ENCODE data around the gene UGGT1. TPM values are rescaled to one million over a fixed set of nuclear protein-coding genes. Genes with fewer than 3 reads are reported as not detected.

UGGT1 gene
- total and polyA plus RNA-seq, 2 donors (not counting 3 experiments of a cell fraction or from before 2014, with no cell fraction given): 27.6 to 83.2 TPM

DNA sequence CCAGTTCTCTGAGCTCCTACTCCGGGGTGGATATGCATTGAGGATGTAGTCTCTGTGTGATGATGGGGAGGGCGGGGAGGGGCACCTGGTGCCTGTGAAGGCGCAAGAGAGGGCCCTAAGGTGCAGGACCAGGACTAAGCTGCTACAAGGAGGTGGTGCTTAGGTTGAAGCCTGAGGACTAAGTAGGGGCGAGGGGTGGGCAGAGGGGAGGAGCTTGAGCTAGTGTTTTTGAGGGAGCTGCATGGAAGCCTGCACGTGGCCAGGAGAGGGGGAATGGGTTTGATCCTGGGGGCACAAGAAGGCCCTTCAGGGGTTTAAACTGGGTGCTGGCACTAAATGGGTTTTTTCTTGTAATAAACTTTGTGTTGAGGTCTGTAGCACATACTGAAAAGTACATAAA, 105.0 kb downstream of the UGGT1 start:
- DNase-seq (ENCODE audit: low read depth, low spot score): no peak
- dilution Hi-C loops (cut with MboI; ENCODE audit: extremely low pct_ligation_motif_present, low sequenced_read_pairs): no loop called here
- H3K4me3 ChIP-seq (replicated peaks in 1 of 3; ENCODE audit: insufficient read depth in 1 of 3, low read depth in 1 of 3, low read length in 3 of 3): peak overlapping the region in 1 of 3 experiments; percentile 37
- TF ChIP-seq MYC (IDR thresholded peaks at IDR 0.05; ENCODE audit: low read depth, low read length) (no peak), EZH2 (IDR thresholded peaks at IDR 0.05; ENCODE audit: borderline replicate concordance, low read depth, low read length, severe bottlenecking) (no peak), POLR2AphosphoS5 (IDR thresholded peaks at IDR 0.05; ENCODE audit: insufficient read depth, low read depth, low read length) (no peak), FOS (IDR thresholded peaks at IDR 0.05; ENCODE audit: borderline replicate concordance, insufficient read depth, low read length) (no peak), GATA2 (IDR thresholded peaks at IDR 0.05; ENCODE audit: insufficient read depth, insufficient read length, low read depth, low read length) (no peak), CTCF (IDR thresholded peaks at IDR 0.05; ENCODE audit: extremely low read depth in 1 of 2, insufficient read depth in 1 of 2, low read depth in 1 of 2, low read length in 2 of 2) (no peak), POLR2A (IDR thresholded peaks at IDR 0.05; ENCODE audit: low read depth, low read length) (no peak), JUN (IDR thresholded peaks at IDR 0.05; ENCODE audit: borderline replicate concordance, insufficient read depth, insufficient read length, low read depth) (no peak)
- TF ChIP-seq, protein P1, sequence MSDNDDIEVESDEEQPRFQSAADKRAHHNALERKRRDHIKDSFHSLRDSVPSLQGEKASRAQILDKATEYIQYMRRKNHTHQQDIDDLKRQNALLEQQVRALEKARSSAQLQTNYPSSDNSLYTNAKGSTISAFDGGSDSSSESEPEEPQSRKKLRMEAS (IDR thresholded peaks at IDR 0.05; ENCODE audit: insufficient read depth, insufficient read length): no peak
- no peaks in the 10 kb centered on the region for H4K20me1 ChIP-seq (replicated peaks; ENCODE audit: control insufficient read depth, extremely low read depth, insufficient read depth, low read length)
- FAIRE-seq: no peak
- no peaks in the 10 kb centered on the region for H3K79me2 ChIP-seq (ENCODE audit: control insufficient read depth, insufficient read depth, low read length)
- peak overlapping the region; percentile 26 for H2AFZ ChIP-seq (ENCODE audit: low read depth, low read length)
- no peaks in the 10 kb centered on the region for H3K27me3 ChIP-seq (ENCODE audit: control insufficient read depth in 2 of 2, insufficient read depth in 2 of 2, low read length in 2 of 2)
- peak overlapping the region; percentile 82 for H3K4me2 ChIP-seq (ENCODE audit: insufficient read depth, low read length)
- BruUV-seq (replicated peaks): no TSS peak
- peak overlapping the region; percentile 51 for H3K9ac ChIP-seq (replicated peaks; ENCODE audit: extremely low read depth, insufficient read depth, low read length)
- no peaks in the 10 kb centered on the region for H3K9me3 ChIP-seq (replicated peaks; ENCODE audit: control insufficient read depth, insufficient read depth, low read length)
- ChIA-PET CTCF (interaction anchor here (2.2 kb wide), 1 partner anchor 17 kb away, joined by 6 read pairs; no protein-coding TSS in a partner anchor), POLR2A (no interaction called here)
- peaks cover 17% of the 10 kb centered on the region for H3K4me1 ChIP-seq (ENCODE audit: control insufficient read depth, extremely low read depth, insufficient read depth, low read length)
- H3K9me1 ChIP-seq (replicated peaks; ENCODE audit: control insufficient read depth, extremely low read depth, insufficient read depth, low read length): no peaks in the 10 kb centered on the region
- intact Hi-C loops (cut with micrococcal nuclease): loop anchor here (1.0 to 2.0 kb wide), 2 partner anchors 27 to 37 kb away; no protein-coding TSS in a partner anchor
- peak overlapping the region; percentile 57 for H3K27ac ChIP-seq (ENCODE audit: insufficient read depth, low read depth, low read length)
- H3K36me3 ChIP-seq (ENCODE audit: control insufficient read depth in 2 of 2, extremely low read depth in 1 of 2, insufficient read depth in 2 of 2, low read length in 2 of 2): peaks cover 0 to under 1% of the 10 kb centered on the region in 2 experiments

Measured in endothelial cell of umbilical vein (primary cell).